Measurements from ENCODE around the gene BCL2. TPM values are rescaled to one million over a fixed set of nuclear protein-coding genes. Genes with fewer than 3 reads are reported as not detected.
A peak's percentile ranks its signal among the peaks of the same experiment; 100 is the strongest.

BCL2 gene
- total and polyA plus RNA-seq, 4 experiments from 2014 or later, result 28.5 to 50.4 (median 41.8) TPM

- POLR2A ChIA-PET (ENCODE audit: partially characterized antibody), result no interaction called here
- H3K4me3 ChIP-seq (ENCODE audit: low read length in 2 of 2), result no peak overlapping the region
- Mint-ChIP-seq H3K27me3 (no peaks in the 10 kb centered on the region), H3K4me3 (no peak overlapping the region), H3K9me3 (peaks cover 0 to 3% (median 0%) of the 10 kb centered on the region in 8 donors), H3K36me3 (no peaks in the 10 kb centered on the region), H3K4me1 (peaks cover 27 to 42% (median 36%) of the 10 kb centered on the region in 4 donors), H3K27ac (peak overlapping the region in 1 of 7 donors; percentile 6)
- CTCF ChIA-PET (ENCODE audit: partially characterized antibody), result interaction anchor here (1.0 to 1.4 kb wide), 3 partner anchors 11 to 226 kb away, joined by 3 to 4 read pairs (median 3); no protein-coding TSS in a partner anchor
- H3K27ac ChIP-seq (ENCODE audit: low read depth, low read length), result no peak overlapping the region
- no peaks in the 10 kb centered on the region for H3K9me3 ChIP-seq (ENCODE audit: control insufficient read depth in 1 of 2, low read length in 2 of 2)
- DNase-seq, result no peak
- no peaks in the 10 kb centered on the region for H3K36me3 ChIP-seq (ENCODE audit: insufficient read depth, low read length)
- intact Hi-C loops (cut with micrococcal nuclease), result no loop called here
- no peaks in the 10 kb centered on the region for H3K27me3 ChIP-seq (ENCODE audit: insufficient read depth, low read length)
- peaks cover 32% of the 10 kb centered on the region for H3K4me1 ChIP-seq (ENCODE audit: insufficient read depth, low read length)
Measured at GRCh38 chr18:63096327-63096874, 223.2 kb downstream of the BCL2 start.

- H3K4me1 ChIP-seq (ENCODE audit: insufficient read depth, low read length), result peaks cover 32% of the 10 kb centered on the region
- H3K4me3 Mint-ChIP-seq, result no peak overlapping the region
- ChIA-PET POLR2A (ENCODE audit: partially characterized antibody) (no interaction called here), CTCF (ENCODE audit: partially characterized antibody) (interaction anchor here (0.7 to 1.4 kb wide), 4 partner anchors 10 to 227 kb away, joined by 3 to 4 read pairs (median 4); no protein-coding TSS in a partner anchor)
- H3K27me3 ChIP-seq (ENCODE audit: insufficient read depth, low read length), result no peaks in the 10 kb centered on the region
- H3K36me3 ChIP-seq (ENCODE audit: insufficient read depth, low read length), result no peaks in the 10 kb centered on the region
- no peak for DNase-seq
- no peaks in the 10 kb centered on the region for H3K27me3 Mint-ChIP-seq
- no peak overlapping the region for H3K4me3 ChIP-seq (ENCODE audit: low read length in 2 of 2)
- peaks cover 0 to 3% (median 0%) of the 10 kb centered on the region in 8 donors for H3K9me3 Mint-ChIP-seq
- H3K27ac Mint-ChIP-seq, result peak overlapping the region in 1 of 7 donors; percentile 6
- no peaks in the 10 kb centered on the region for H3K36me3 Mint-ChIP-seq
- H3K9me3 ChIP-seq (ENCODE audit: control insufficient read depth in 1 of 2, low read length in 2 of 2), result no peaks in the 10 kb centered on the region
- intact Hi-C loops (cut with micrococcal nuclease), result no loop called here
- H3K27ac ChIP-seq (ENCODE audit: low read depth, low read length), result no peak overlapping the region
- peaks cover 26 to 40% (median 34%) of the 10 kb centered on the region in 4 donors for H3K4me1 Mint-ChIP-seq
Measured at GRCh38 chr18:63095768-63096167, 223.8 kb downstream of the BCL2 start.

- ChIA-PET POLR2A (ENCODE audit: partially characterized antibody) (no interaction called here), CTCF (ENCODE audit: partially characterized antibody) (no interaction called here)
- intact Hi-C loops (cut with micrococcal nuclease), result no loop called here
- H3K4me3 Mint-ChIP-seq, result no peak overlapping the region
- no peaks in the 10 kb centered on the region for H3K9me3 ChIP-seq (ENCODE audit: control insufficient read depth in 1 of 2, low read length in 2 of 2)
- H3K27ac ChIP-seq (ENCODE audit: low read depth, low read length), result no peak overlapping the region
- no peak overlapping the region for H3K27ac Mint-ChIP-seq
- H3K36me3 ChIP-seq (ENCODE audit: insufficient read depth, low read length), result no peaks in the 10 kb centered on the region
- H3K4me1 ChIP-seq (ENCODE audit: insufficient read depth, low read length), result no peaks in the 10 kb centered on the region
- no peak for DNase-seq
- H3K27me3 Mint-ChIP-seq, result peaks cover 2 to 5% of the 10 kb centered on the region in 2 donors
- no peak overlapping the region for H3K4me3 ChIP-seq (ENCODE audit: low read length in 2 of 2)
- peaks cover 0 to 3% (median 2%) of the 10 kb centered on the region in 4 donors for H3K4me1 Mint-ChIP-seq
- H3K36me3 Mint-ChIP-seq, result no peaks in the 10 kb centered on the region
- H3K27me3 ChIP-seq (ENCODE audit: insufficient read depth, low read length), result no peaks in the 10 kb centered on the region
- H3K9me3 Mint-ChIP-seq, result no peaks in the 10 kb centered on the region
Measured at GRCh38 chr18:63091671-63092364, 227.8 kb downstream of the BCL2 start.

GRCh38 chr18:63090334-63090733 is 229.2 kb downstream of the BCL2 start:
- H3K4me1 ChIP-seq (ENCODE audit: insufficient read depth, low read length), result no peaks in the 10 kb centered on the region
- H3K27ac ChIP-seq (ENCODE audit: low read depth, low read length), result no peak overlapping the region
- intact Hi-C loops (cut with micrococcal nuclease), result no loop called here
- H3K27me3 Mint-ChIP-seq, result peaks cover 2 to 5% of the 10 kb centered on the region in 2 donors
- no peak for DNase-seq
- H3K9me3 Mint-ChIP-seq, result no peaks in the 10 kb centered on the region
- H3K4me3 Mint-ChIP-seq, result no peak overlapping the region
- H3K27me3 ChIP-seq (ENCODE audit: insufficient read depth, low read length), result no peaks in the 10 kb centered on the region
- H3K4me3 ChIP-seq (ENCODE audit: low read length in 2 of 2), result no peak overlapping the region
- no peaks in the 10 kb centered on the region for H3K9me3 ChIP-seq (ENCODE audit: control insufficient read depth in 1 of 2, low read length in 2 of 2)
- ChIA-PET CTCF (ENCODE audit: partially characterized antibody) (no interaction called here), POLR2A (ENCODE audit: partially characterized antibody) (no interaction called here)
- H3K27ac Mint-ChIP-seq, result no peak overlapping the region
- no peaks in the 10 kb centered on the region for H3K36me3 Mint-ChIP-seq
- H3K36me3 ChIP-seq (ENCODE audit: insufficient read depth, low read length), result no peaks in the 10 kb centered on the region
- peaks cover 0 to 3% (median 1%) of the 10 kb centered on the region in 4 donors for H3K4me1 Mint-ChIP-seq

GRCh38 chr18:63089041-63089440 is 230.5 kb downstream of the BCL2 start:
- CTCF ChIA-PET (ENCODE audit: partially characterized antibody), result no interaction called here

GRCh38 chr18:63088262-63088661 is 231.3 kb downstream of the BCL2 start:
- Histone ChIP-seq H3K9me3 (ENCODE audit: control insufficient read depth in 1 of 2, low read length in 2 of 2) (no peaks in the 10 kb centered on the region), H3K4me3 (ENCODE audit: low read length in 2 of 2) (no peak overlapping the region), H3K27ac (ENCODE audit: low read depth, low read length) (no peak overlapping the region), H3K27me3 (ENCODE audit: insufficient read depth, low read length) (no peaks in the 10 kb centered on the region), H3K4me1 (ENCODE audit: insufficient read depth, low read length) (no peaks in the 10 kb centered on the region), H3K36me3 (ENCODE audit: insufficient read depth, low read length) (no peaks in the 10 kb centered on the region)
- Mint-ChIP-seq H3K27ac (peak overlapping the region in 1 of 7 donors; percentile 24), H3K9me3 (no peaks in the 10 kb centered on the region), H3K27me3 (peaks cover 2 to 5% of the 10 kb centered on the region in 2 donors), H3K36me3 (no peaks in the 10 kb centered on the region), H3K4me3 (no peak overlapping the region), H3K4me1 (no peaks in the 10 kb centered on the region)
- POLR2A ChIA-PET (ENCODE audit: partially characterized antibody), result no interaction called here
- intact Hi-C loops (cut with micrococcal nuclease), result no loop called here
- CTCF ChIA-PET (ENCODE audit: partially characterized antibody), result no interaction called here
- DNase-seq, result no peak

More at GRCh38 chr18:63089041-63089440, 230.5 kb downstream of the BCL2 start:
- no peaks in the 10 kb centered on the region for H3K27me3 ChIP-seq (ENCODE audit: insufficient read depth, low read length)
- H3K27ac Mint-ChIP-seq, result no peak overlapping the region
- intact Hi-C loops (cut with micrococcal nuclease), result no loop called here
- H3K36me3 Mint-ChIP-seq, result no peaks in the 10 kb centered on the region
- H3K27me3 Mint-ChIP-seq, result peaks cover 2 to 5% of the 10 kb centered on the region in 2 donors
- no peak for DNase-seq
- H3K27ac ChIP-seq (ENCODE audit: low read depth, low read length), result no peak overlapping the region
- POLR2A ChIA-PET (ENCODE audit: partially characterized antibody), result no interaction called here
- H3K9me3 ChIP-seq (ENCODE audit: control insufficient read depth in 1 of 2, low read length in 2 of 2), result no peaks in the 10 kb centered on the region
- H3K4me1 Mint-ChIP-seq, result peaks cover 0 to 3% (median under 1%) of the 10 kb centered on the region in 4 donors
- no peak overlapping the region for H3K4me3 Mint-ChIP-seq
- no peaks in the 10 kb centered on the region for H3K36me3 ChIP-seq (ENCODE audit: insufficient read depth, low read length)
- no peaks in the 10 kb centered on the region for H3K9me3 Mint-ChIP-seq
- H3K4me3 ChIP-seq (ENCODE audit: low read length in 2 of 2), result no peak overlapping the region
- H3K4me1 ChIP-seq (ENCODE audit: insufficient read depth, low read length), result no peaks in the 10 kb centered on the region

- CTCF ChIA-PET (ENCODE audit: partially characterized antibody), result interaction anchor here (1.2 kb wide), 1 partner anchor 352 kb away, joined by 3 read pairs; no protein-coding TSS in a partner anchor
- intact Hi-C loops (cut with micrococcal nuclease), result no loop called here
- Mint-ChIP-seq H3K27me3 (peaks cover 2 to 5% of the 10 kb centered on the region in 2 donors), H3K9me3 (no peaks in the 10 kb centered on the region), H3K36me3 (no peaks in the 10 kb centered on the region), H3K4me3 (no peak overlapping the region), H3K4me1 (no peaks in the 10 kb centered on the region), H3K27ac (peak overlapping the region in 3 of 7 donors; percentile 22 to 32 (median 24))
- no peaks in the 10 kb centered on the region for H3K27me3 ChIP-seq (ENCODE audit: insufficient read depth, low read length)
- no peaks in the 10 kb centered on the region for H3K4me1 ChIP-seq (ENCODE audit: insufficient read depth, low read length)
- no peak for DNase-seq
- H3K4me3 ChIP-seq (ENCODE audit: low read length in 2 of 2), result no peak overlapping the region
- H3K9me3 ChIP-seq (ENCODE audit: control insufficient read depth in 1 of 2, low read length in 2 of 2), result no peaks in the 10 kb centered on the region
- no peaks in the 10 kb centered on the region for H3K36me3 ChIP-seq (ENCODE audit: insufficient read depth, low read length)
- H3K27ac ChIP-seq (ENCODE audit: low read depth, low read length), result no peak overlapping the region
- POLR2A ChIA-PET (ENCODE audit: partially characterized antibody), result no interaction called here
Measured at GRCh38 chr18:63087421-63088230, 231.9 kb downstream of the BCL2 start.

All from CD4-positive, alpha-beta memory T cell (primary cell).